Inflammatory macrophage treated with lipopolysaccharide for 1 hour (primary cell): ENCODE results near the gene ERCC1.

Source experiments
- DNase-seq, 2 donors: peaks; one replicate each; pipeline ENCODE4 v3.0.0-alpha.2; 2020 to 2022

The ERCC1 gene

DNA sequence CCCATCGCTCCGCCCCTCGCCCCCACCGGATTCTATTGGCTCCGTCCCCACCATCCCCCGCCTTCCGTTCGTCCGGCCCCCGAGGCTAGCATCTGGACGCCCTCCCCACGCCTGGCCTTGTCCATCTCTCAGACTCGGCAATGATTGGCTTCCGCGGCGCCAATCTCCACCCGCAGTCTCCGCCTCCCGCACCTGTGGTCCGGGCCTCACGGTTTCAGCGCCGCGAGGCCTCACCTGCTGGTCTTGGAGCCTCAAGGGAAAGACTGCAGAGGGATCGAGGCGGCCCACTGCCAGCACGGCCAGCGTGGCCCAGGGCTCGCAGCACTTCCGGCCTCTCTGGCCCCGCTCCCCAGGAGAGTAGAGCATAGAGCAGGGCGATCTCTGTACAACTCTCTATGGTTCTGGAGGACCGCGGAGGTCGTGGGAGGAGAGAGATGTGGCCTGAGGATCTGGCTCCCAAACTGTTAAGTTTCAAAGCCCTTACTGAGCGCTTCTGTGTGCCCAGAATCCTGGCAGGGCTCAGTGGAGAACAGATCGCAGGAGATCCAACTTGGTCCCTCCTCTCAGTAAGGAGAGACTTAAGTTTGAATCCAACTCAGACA is at the start of gene ERCC1:
Gene ERCC1 (minus strand): TSS at position 329 of the 602 bp plus-strand sequence. CDS start 543 bp downstream, outside the sequence.
- peak; percentile 85 to 91 for DNase-seq

DNA sequence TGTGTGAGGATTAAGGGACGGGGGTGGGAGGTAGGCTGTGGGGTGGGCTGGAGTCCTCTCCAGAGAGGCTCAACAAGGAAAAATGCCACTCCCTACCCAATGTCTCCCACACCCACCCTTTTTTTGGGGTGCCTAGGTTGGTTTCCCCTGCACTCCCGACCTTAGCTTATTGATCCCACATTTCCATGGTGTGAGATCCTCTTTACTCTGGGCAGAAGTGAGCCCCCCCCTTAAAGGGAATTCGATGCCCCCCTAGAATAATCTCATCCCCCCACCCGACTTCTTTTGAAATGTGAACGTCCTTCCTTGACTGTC is 49.6 kb upstream of the ERCC1 start:
- no peak for DNase-seq

DNA sequence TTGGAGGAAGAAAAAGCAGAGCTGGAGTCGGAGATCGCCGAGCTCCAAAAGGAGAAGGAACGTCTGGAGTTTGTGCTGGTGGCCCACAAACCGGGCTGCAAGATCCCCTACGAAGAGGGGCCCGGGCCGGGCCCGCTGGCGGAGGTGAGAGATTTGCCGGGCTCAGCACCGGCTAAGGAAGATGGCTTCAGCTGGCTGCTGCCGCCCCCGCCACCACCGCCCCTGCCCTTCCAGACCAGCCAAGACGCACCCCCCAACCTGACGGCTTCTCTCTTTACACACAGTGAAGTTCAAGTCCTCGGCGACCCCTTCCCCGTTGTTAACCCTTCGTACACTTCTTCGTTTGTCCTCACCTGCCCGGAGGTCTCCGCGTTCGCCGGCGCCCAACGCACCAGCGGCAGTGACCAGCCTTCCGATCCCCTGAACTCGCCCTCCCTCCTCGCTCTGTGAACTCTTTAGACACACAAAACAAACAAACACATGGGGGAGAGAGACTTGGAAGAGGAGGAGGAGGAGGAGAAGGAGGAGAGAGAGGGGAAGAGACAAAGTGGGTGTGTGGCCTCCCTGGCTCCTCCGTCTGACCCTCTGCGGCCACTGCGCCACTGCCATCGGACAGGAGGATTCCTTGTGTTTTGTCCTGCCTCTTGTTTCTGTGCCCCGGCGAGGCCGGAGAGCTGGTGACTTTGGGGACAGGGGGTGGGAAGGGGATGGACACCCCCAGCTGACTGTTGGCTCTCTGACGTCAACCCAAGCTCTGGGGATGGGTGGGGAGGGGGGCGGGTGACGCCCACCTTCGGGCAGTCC is 49.0 kb upstream of the ERCC1 start:
- no peak for DNase-seq

DNA sequence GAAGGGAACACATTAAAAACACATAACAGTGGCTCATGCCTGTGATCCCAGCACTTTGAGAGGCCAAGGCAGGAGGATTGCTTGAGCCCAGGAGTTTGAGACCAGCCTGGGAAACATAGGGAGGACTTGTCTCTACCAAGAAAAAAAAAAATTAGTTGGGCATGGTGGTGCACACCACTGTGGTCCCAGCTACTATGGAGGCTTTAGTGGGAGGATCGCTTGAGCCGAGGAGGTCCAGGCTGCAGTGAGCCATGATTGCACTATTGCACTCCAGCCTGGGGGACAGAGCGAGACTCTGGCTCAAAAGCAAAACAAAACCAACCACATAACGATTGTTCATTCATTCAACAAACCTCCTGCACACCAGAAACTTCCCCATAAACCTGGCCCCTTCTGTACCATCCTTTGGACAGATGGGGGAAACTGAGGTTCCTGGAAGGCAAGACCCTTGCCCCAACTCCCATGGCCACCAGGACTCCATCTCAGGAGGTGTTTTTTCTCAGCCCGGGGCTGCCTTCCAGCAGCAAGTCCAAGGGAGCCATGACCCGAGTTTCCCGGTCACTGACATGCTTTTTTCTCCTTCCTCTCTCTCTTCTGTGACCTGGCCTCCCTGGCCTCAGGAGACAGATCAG is 48.3 kb upstream of the ERCC1 start:
- no peak for DNase-seq

DNA sequence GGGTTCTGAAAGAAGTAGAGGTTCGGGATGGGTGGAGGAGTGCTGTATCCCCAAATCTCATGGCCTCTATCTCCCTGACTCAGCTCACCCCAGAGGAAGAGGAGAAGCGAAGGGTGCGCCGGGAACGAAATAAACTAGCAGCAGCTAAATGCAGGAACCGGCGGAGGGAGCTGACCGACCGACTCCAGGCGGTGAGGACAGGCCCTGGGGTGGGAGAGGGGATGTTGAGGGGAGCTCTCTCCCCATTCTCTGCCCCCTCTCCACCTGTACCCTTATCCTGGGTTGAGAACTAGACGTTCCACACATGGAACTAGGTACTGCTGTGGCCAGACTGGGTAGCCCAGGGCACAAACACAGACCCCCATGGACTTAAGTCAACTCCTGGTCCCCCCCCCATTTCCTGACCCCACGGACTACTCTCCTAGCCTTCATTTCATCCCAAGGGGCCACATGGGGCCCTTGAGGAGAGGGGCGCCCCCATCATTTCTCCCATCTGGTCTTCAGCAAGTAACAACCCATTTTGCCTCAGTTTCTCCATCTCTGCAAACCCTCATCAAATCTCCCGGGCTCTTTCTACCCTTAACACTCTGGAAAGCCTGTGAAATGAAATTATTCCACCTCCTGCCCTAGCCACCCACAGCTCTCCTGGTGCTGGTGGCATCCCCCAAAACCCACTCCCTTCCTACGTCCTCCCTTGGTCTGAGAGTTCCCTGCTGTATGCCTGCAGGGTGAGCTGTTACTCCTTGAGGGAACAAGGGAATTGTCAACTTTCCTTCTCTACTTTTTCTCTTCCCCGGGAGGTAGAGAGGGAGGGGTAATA is 47.6 kb upstream of the ERCC1 start:
- no peak for DNase-seq

DNA sequence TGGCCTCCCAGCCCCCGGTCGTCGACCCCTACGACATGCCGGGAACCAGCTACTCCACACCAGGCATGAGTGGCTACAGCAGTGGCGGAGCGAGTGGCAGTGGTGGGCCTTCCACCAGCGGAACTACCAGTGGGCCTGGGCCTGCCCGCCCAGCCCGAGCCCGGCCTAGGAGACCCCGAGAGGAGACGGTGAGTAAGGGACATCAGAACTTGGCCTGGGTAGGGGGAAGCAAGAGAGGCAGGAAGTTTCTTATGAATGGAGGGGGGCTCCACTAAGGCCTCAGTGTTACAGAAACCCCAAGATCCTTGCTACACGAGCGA is 47.0 kb upstream of the ERCC1 start:
- no peak for DNase-seq

DNA sequence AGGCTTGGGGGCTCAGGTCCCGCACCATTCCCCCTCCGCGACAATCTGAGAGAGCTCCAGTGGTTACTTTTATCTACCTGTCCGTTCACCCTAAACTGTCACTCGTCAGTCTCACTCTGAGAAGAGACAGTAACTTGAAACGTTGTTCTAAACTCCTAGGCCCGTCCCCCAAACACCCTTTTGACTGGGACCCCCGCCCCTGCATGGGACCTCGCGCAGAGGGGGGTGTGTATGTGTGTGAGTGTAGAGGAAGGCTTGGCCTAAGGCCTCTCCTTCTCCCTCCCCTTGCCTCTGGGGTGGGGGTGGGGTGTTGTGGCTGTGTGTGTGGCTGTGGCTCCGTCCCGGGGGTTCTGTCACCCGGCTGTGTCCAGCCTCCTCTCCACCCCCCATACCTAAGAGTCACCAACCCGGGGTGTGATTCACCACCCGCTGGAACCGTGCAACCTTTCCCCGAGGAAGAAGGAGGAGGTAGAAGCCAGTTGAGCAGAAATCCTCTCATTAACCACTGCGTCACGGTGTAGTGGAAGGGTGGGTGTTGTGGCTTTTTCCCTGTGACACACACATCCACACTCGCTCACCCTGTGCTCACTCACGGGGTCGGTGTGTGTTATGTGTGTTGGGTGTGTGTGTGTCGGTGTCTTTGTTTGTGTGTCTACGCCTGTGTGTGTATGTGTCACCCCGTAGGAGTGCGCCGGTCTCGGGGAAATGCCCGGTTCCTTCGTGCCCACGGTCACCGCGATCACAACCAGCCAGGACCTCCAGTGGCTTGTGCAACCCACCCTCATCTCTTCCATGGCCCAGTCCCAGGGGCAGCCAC is 46.4 kb upstream of the ERCC1 start:
- DNase-seq, result peak; percentile 34 to 68

DNA sequence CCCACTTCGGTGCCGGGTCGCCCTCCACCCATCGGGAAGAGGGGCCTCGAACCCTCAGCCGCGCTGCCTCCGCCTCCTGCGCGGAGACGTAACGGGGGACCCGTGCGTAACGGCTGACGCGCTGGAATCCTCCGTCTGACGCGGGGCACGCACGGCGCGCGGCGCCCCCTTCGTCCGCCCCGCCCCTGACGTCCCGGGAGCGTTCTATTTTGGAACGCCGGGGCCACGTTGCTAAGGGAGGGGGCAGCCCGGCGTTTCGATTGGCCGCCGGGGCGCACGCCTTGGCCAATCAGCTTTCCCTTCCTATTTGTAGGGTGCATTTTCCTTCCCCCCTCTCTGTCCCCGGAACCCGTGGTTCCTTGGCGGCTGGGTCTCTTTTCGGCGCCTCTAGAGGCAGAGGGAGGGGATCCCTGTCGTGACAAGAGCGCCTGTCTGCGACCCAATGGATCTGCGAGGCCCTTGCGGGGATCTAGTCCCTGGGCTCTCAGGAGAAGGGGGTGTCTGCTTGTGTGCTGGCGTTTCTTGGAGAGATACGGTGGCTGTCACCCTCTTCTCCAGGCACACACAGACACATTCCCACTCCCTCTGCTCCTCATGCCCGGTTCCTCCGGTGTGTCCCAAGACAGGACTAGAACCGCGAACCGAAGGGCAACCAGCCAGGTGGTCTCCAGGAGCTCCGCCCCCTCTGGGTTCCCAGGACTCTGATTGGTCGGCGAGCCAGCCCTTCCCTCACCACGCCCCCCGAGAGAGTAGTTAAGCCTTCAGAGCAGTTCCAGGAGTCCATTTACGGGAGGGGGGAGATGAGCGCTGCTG is 45.6 kb upstream of the ERCC1 start:
- peak; percentile 89 to 92 for DNase-seq

DNA sequence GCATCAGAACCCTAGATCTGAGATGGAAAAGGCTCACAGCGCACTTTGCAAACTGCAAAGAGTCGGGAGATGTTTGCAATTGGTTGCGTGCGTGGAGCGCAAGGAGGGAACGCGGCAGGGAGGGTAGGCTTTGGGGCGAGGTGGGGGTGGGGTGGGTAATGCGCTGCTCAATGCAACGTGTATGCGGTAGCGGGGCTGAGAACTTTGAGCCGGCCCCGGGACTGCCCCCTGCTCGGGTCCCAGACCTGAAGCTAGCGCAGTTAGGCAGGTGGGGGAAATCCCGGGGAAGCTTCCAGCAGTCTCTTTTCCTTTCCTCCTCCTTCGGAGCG is 45.0 kb upstream of the ERCC1 start:
- no peak for DNase-seq

DNA sequence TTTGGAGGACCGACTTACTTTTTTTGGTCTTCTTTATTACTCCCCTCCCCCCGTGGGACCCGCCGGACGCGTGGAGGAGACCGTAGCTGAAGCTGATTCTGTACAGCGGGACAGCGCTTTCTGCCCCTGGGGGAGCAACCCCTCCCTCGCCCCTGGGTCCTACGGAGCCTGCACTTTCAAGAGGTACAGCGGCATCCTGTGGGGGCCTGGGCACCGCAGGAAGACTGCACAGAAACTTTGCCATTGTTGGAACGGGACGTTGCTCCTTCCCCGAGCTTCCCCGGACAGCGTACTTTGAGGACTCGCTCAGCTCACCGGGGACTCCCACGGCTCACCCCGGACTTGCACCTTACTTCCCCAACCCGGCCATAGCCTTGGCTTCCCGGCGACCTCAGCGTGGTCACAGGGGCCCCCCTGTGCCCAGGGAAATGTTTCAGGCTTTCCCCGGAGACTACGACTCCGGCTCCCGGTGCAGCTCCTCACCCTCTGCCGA is 44.5 kb upstream of the ERCC1 start:
- no peak for DNase-seq

DNA sequence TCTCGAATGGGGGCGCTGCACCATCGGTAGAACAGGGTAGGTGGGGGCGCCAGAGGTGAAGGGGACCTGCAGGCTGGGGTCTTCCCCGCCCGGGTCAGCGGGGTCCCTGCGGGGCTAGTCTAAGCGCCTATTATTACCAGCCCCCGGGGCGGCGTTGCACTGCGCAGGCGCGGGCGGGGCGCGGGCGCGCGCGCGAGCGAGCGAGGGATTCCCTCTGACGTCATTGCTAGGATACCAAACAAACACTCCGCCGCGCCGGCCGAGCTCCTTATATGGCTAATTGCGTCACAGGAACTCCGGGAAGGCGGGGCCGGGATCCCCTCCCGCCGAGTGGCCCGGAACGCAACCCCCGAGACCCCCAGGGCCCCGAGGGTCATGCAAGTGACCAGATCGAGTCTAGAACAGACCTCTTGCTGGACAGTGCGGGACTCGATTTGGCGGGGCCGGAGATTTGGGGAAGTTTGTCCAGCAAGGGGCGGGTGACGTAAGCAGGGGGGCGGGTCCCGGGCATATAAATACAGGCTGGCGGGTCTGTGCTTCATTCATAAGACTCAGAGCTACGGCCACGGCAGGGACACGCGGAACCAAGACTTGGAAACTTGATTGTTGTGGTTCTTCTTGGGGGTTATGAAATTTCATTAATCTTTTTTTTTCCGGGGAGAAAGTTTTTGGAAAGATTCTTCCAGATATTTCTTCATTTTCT is 43.9 kb upstream of the ERCC1 start, which contains the start of gene FOSB:
Gene FOSB (plus strand): TSS at position 541 of the 703 bp plus-strand sequence. CDS start 591 bp downstream, outside the sequence.
- DNase-seq, result peak; percentile 90 to 98

DNA sequence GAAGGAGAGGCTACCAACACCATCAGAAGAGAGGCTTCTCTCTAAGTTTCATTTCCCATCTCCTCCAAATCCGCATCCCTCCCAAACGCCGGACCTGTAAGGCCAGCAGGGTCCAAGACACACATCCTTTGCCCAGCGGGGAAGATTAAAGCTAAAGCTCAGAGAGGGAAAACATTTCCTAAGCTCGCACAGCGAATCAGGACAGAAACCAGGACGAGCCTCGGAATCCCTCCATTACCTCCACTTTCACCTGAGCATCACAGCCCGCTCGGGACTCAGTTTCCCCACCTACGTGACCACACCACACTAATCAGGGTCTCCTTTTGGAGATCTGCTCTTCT is 43.4 kb upstream of the ERCC1 start:
- DNase-seq, result no peak

DNA sequence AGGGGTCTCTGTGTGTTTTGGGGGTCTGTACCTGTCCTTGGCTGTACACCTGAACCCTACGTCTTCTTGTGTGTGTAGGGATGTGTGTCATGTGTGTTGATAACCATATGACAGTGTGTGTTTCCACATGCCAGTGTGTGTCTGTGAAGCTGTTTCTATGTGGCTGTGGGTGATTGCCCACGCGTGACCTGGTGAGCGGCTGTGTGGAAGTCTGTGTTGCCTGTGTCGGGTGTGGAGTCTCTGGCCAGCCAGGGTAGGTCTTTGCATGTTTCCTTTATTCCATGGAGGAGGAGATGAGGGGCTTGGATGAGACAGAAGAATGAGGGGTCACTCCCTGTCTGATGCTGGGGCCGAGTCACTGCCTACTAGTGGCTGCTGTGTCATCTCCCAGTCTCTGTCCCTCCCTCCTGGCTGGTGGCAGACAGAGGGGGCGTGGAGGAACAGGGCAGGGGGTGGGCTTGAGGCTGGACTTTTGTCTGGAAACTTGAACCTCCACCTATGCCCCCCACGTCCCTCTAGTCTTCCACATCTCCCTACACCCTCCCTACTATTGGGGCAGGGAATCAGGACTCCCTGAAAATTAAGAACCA is 41.2 kb upstream of the ERCC1 start:
- DNase-seq, result no peak

DNA sequence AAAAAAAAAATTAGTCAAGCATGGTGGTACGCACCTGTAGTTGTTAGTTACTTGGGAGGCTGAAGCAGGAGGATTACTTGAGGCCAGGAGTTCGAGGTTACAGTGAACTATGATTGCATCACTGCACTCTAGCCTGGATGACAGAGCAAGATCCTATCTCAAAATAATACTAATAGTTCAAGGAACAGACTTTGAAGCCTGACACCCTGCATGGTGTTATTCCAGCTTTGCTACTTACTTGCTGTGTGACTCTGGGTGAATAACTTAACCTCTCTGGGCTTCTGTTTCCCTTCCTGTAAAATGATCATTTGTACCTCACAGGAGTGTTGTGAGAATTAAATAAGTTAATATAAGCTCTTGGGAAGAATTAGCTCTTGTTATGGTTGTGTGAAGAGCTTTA is 40.6 kb upstream of the ERCC1 start:
- DNase-seq, result no peak

DNA sequence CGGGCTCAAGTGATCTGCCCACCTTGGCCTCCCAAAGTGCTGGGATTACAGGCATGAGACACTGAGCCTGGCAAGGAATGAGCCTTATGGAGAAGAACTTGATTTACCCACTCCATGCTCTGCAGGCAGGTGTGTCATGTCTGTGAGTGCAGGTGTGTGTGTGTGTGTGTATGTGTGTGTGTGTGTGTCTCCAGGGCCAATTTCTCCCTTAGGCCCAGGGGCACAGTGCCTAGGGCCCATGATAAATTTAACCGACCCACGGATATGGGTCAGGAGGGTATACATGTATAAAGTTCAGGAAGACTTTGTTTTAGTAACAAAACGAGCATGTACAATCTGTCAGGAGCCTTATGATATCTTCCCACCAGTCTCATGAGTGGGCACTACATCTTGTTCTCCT is 39.5 kb upstream of the ERCC1 start:
- no peak for DNase-seq

DNA sequence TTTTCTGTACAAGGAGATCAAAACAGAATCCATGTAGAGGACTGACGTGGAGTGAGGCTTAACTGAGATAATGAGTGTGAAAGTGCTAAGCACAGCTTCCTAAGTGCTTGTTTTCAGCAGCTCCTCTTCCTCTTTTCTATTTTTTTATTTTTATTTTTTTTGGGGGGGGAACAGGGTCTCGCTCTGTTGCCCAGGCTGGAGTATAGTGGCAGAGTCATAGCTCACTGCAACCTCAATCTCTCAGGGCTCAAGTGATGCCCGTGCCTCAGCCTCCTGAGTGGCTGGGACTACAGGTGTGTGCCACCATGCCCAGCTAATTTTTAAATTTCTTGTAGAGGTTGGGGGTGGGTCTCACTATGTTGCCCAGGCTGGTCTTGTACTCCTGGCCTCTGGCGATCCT is 38.5 kb upstream of the ERCC1 start:
- DNase-seq, result no peak

DNA sequence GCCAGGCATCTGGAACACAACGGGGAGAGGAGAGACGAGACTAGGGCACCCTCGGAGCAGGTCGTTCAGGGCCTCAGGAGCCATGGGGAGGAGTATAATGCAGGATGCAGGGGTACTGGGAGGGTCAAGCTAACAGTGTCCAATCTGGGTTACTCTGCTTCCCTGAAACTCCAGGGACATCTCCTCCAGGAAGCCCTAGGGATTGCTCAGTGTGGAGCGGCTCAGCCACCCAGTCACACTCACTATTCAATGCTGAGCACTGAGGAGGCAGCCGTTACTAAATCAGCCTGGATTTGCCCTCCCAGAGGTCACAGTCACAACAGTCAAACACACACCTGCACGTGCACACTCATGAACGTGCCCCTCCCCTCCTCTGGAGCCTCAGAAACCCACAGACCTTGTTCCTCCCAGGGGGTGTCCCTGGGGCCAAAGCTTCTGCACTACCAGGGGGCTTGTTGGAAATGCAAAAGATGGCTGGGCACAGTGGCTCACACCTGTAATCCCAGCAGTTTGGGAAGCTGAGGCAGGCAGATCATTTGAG is 37.2 kb upstream of the ERCC1 start:
- no peak for DNase-seq

DNA sequence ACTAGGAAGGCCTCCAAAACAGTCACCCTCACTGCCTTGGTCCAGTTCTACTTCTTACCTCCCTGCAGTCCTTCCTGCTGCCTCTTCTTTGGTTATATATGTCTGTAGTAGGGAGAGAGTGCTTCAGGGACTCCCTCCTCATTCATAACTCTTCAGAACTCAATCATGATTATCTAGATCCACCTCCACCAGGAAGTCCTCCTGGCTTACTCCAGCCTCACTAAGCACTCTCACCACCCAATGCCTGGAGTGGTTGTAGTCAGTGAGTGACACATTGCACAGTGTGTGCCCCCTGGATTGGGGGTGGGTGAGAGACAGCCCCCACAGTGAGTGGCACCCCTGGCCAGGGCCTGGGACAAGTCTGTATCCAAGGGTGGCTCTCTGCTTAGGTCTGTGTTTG is 34.1 kb upstream of the ERCC1 start:
- no peak for DNase-seq

DNA sequence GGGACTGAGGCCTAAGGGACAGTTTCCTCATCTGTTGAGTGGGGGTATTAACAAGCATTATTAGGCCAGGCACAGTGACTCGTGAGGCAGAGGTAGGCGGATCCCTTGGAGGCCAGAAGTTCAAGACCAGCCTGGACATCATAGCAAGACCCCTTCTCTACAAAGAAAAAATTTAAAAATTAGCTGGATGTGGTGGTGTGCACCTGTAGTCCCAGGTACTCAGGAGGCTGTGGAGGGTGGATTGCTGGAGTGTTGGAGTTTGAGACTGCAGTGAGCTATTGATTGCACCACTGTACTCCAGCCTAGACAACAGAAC is 32.7 kb upstream of the ERCC1 start:
- no peak for DNase-seq

DNA sequence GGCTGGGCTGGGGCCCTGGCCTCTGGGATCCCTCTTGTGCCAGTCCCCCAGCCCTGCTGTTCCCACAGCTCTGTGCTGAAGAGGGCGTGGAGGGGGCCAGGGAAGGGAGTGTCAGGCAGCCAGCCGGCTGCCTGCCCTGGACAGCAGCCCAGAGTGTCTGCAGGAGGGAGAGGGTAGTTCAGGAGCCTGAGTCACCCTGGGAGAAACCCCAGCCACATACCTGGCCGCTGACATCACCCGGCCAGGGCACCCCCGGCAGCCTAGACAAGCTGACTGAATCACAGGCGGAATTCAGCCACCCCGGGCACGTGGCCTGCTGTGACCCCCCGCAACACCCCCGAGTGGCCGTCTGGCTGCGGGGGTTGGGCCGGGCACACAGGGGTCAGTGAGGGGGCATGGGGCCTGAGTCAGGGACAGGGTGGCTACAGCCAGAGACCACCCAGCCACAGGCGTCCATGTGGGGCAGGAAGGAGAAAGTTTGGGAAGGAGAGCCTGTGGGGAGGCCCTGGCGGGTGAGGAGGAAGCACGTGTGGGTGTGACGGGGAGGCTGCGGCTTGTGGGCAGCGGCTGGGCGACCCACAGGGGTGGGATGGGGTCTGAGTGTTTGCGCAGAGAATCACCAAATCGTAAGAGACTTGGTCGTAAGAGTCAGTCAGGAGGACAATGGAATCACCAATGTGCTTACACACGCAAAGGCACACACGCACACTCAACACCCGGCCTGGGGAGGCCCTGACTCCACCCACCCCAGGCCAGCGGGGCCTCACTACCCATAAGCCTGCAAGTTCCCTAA is 32.2 kb upstream of the ERCC1 start:
- DNase-seq, result peak; percentile 87 to 94
